HepG2 (cell line): ENCODE data around the gene YTHDF1. TPM values are rescaled to one million over a fixed set of nuclear protein-coding genes. Genes with fewer than 3 reads are reported as not detected.

ENCODE experiments used
- ATRX ChIP-seq: sonication (generic); formaldehyde crosslinking; IDR thresholded peaks from 2 replicates; pipeline ENCODE4 v1.4.0; 2020; ENCODE audit warnings: missing genetic modification reagents, borderline replicate concordance
- BATF2 ChIP-seq: sonication (generic); formaldehyde crosslinking; IDR thresholded peaks from 2 replicates; pipeline ENCODE4 v1.8.0; 2022; ENCODE audit warnings: mild to moderate bottlenecking, missing genetic modification reagents, moderate library complexity
- BRCA1 ChIP-seq: sonication (generic); formaldehyde crosslinking; IDR thresholded peaks from 2 replicates; pipeline ENCODE4 v1.4.0; 2020; ENCODE audit warnings: missing genetic modification reagents
- CHCHD3 ChIP-seq: sonication (generic); formaldehyde crosslinking; IDR thresholded peaks from 2 replicates; pipeline ENCODE4 v1.8.0; 2022; ENCODE audit warnings: mild to moderate bottlenecking, missing genetic modification reagents, moderate library complexity
- DR1 ChIP-seq: sonication (generic); formaldehyde crosslinking; IDR thresholded peaks from 2 replicates; pipeline ENCODE4 v1.8.0; 2021; ENCODE audit warnings: mild to moderate bottlenecking, missing genetic modification reagents, inconsistent platforms
- KDM3A ChIP-seq: IDR thresholded peaks from 2 replicates; pipeline ENCODE4 v1.6.1; 2018; ENCODE audit warnings: low read depth, missing compliant biosample characterization
- SNAPC4 ChIP-seq: sonication (generic); formaldehyde crosslinking; IDR thresholded peaks from 2 replicates; pipeline ENCODE4 v1.4.0; 2020; ENCODE audit warnings: mild to moderate bottlenecking, missing genetic modification reagents
- TBP ChIP-seq: sonication (generic); formaldehyde crosslinking; IDR thresholded peaks from 2 replicates; pipeline ENCODE4 v1.5.0; 2020; ENCODE audit warnings: missing genetic modification reagents
- YEATS2 ChIP-seq: sonication (generic); formaldehyde crosslinking; IDR thresholded peaks from 2 replicates; pipeline ENCODE4 v1.4.0; 2020; ENCODE audit warnings: missing genetic modification reagents, borderline replicate concordance
- YY1 ChIP-seq: IDR thresholded peaks from 2 replicates; pipeline ENCODE4 v1.6.1; 2011; ENCODE audit warnings: low read length, low read depth, moderate library complexity, mild to moderate bottlenecking; ENCODE audit not compliant: insufficient read depth, insufficient replicate concordance
- ZBTB42 ChIP-seq: sonication (generic); formaldehyde crosslinking; IDR thresholded peaks from 2 replicates; pipeline ENCODE4 v1.5.0; 2020; ENCODE audit warnings: mild to moderate bottlenecking, missing genetic modification reagents
- ZEB1 ChIP-seq: IDR thresholded peaks from 2 replicates; pipeline ENCODE4 v1.6.1; 2012; ENCODE audit warnings: mild to moderate bottlenecking, low read depth, inconsistent platforms; ENCODE audit not compliant: insufficient replicate concordance
- ZKSCAN1 ChIP-seq: fragments of 150-350 bp; IDR thresholded peaks from 2 replicates; pipeline ENCODE4 v1.6.1; 2014; ENCODE audit warnings: low read length
- ZNF501 ChIP-seq: sonication (generic); formaldehyde crosslinking; IDR thresholded peaks from 2 replicates; pipeline ENCODE4 v1.5.1; 2020; ENCODE audit warnings: mild to moderate bottlenecking, moderate library complexity, missing genetic modification reagents
- ZNF556 ChIP-seq: sonication (generic); formaldehyde crosslinking; IDR thresholded peaks from 2 replicates; pipeline ENCODE4 v1.4.0; 2020; ENCODE audit warnings: mild to moderate bottlenecking, missing genetic modification reagents, borderline replicate concordance
- ZSCAN22 ChIP-seq: sonication (generic); formaldehyde crosslinking; IDR thresholded peaks from 2 replicates; pipeline ENCODE4 v1.4.0; 2020; ENCODE audit warnings: mild to moderate bottlenecking, missing genetic modification reagents
- polyA plus RNA-seq, 8 experiments: library from polyadenylated mRNA; depleted of rRNA in 3 of 8; stranded (reverse) in 7 of 8; unstranded in 1 of 8; fragments of >200 nt; fragmentation: Illumina TruSeq in 4 of 8; extraction: Trizol in 4 of 8; gene quantifications; 2 replicates each; pipeline versions ENCODE4 v1.2.1 to v1.2.3, GENCODE V29; 2011 to 2016; ENCODE audit warnings: low read depth in 4 of 8, missing spikeins in 1 of 8, mixed read lengths in 1 of 8; ENCODE audit not compliant: insufficient read depth in 1 of 8
- total RNA-seq, 5 experiments: library from RNA; depleted of rRNA; stranded (reverse); fragments of >200 nt; fragmentation: Illumina TruSeq; extraction: Trizol; gene quantifications; 2 replicates each; pipeline ENCODE4 v1.2.3, GENCODE V29; 2016; ENCODE audit warnings: low read depth in 1 of 5
- TF ChIP-seq, protein P1 (sequence below): sonication (generic); formaldehyde crosslinking; IDR thresholded peaks from 2 replicates; pipeline ENCODE4 v1.4.0; 2020; ENCODE audit warnings: mild to moderate bottlenecking, missing genetic modification reagents
- TF ChIP-seq, protein P2 (sequence below): conservative IDR thresholded peaks from 2 replicates; pipeline ENCODE4 v1.6.1; 2018; ENCODE audit warnings: missing genetic modification reagents
- TF ChIP-seq, protein P3 (sequence below): sonication (generic); formaldehyde crosslinking; IDR thresholded peaks from 2 replicates; pipeline ENCODE4 v1.4.0; 2020; ENCODE audit warnings: missing genetic modification reagents, low read depth, mild to moderate bottlenecking, borderline replicate concordance

Gene YTHDF1
- total and polyA plus RNA-seq, 2 of the 13 experiments (the other 11 are each of a cell fraction or from before 2014, with no cell fraction given): 34.5 to 37.7 TPM

GRCh38 chr20:63230800-63231268 lies 14.9 kb upstream of the YTHDF1 start (continued):
- TF ChIP-seq, protein P1, sequence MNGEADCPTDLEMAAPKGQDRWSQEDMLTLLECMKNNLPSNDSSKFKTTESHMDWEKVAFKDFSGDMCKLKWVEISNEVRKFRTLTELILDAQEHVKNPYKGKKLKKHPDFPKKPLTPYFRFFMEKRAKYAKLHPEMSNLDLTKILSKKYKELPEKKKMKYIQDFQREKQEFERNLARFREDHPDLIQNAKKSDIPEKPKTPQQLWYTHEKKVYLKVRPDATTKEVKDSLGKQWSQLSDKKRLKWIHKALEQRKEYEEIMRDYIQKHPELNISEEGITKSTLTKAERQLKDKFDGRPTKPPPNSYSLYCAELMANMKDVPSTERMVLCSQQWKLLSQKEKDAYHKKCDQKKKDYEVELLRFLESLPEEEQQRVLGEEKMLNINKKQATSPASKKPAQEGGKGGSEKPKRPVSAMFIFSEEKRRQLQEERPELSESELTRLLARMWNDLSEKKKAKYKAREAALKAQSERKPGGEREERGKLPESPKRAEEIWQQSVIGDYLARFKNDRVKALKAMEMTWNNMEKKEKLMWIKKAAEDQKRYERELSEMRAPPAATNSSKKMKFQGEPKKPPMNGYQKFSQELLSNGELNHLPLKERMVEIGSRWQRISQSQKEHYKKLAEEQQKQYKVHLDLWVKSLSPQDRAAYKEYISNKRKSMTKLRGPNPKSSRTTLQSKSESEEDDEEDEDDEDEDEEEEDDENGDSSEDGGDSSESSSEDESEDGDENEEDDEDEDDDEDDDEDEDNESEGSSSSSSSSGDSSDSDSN (CRISPR knock-in tag): peak; percentile 77
- TF ChIP-seq SNAPC4 (CRISPR knock-in tag) (no peak), CHCHD3 (CRISPR knock-in tag) (no peak), KDM3A (no peak), YY1 (peak; percentile 57), DR1 (CRISPR knock-in tag) (no peak), ZSCAN22 (no peak), BRCA1 (CRISPR knock-in tag) (no peak), ATRX (CRISPR knock-in tag) (no peak), ZBTB42 (no peak), ZKSCAN1 (no peak), ZNF501 (CRISPR knock-in tag) (peak; percentile 74; the same call in 1 of the 2 replicates), YEATS2 (no peak), TBP (CRISPR knock-in tag) (no peak), BATF2 (no peak), ZNF556 (CRISPR knock-in tag) (no peak; the same call in 1 of the 2 replicates), ZEB1 (no peak)
- TF ChIP-seq, protein P2, sequence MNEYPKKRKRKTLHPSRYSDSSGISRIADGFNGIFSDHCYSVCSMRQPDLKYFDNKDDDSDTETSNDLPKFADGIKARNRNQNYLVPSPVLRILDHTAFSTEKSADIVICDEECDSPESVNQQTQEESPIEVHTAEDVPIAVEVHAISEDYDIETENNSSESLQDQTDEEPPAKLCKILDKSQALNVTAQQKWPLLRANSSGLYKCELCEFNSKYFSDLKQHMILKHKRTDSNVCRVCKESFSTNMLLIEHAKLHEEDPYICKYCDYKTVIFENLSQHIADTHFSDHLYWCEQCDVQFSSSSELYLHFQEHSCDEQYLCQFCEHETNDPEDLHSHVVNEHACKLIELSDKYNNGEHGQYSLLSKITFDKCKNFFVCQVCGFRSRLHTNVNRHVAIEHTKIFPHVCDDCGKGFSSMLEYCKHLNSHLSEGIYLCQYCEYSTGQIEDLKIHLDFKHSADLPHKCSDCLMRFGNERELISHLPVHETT (CRISPR knock-in tag): no peak
- TF ChIP-seq, protein P3, sequence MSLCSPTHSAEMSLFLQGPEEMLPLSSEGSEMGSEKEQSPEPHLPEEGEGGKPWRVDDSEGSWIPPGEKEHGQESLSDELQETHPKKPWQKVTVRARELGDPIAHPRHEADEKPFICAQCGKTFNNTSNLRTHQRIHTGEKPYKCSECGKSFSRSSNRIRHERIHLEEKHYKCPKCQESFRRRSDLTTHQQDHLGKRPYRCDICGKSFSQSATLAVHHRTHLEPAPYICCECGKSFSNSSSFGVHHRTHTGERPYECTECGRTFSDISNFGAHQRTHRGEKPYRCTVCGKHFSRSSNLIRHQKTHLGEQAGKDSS (CRISPR knock-in tag): peak; percentile 76; the same call in 1 of the 2 replicates
